Mammary epithelial cell (primary cell): ENCODE data around the gene ST14.

Experiments used
- CTCF ChIP-seq, 2 donors: IDR thresholded peaks in 1 of 2; conservative IDR thresholded peaks in 1 of 2; 2 replicates each; pipeline ENCODE4 v1.5.1; 2011 to 2012; ENCODE audit warnings: inconsistent platforms in 2 of 2, low read length in 2 of 2, mild to moderate bottlenecking in 2 of 2, control low read depth in 1 of 2, low read depth in 1 of 2; ENCODE audit not compliant: insufficient read depth in 1 of 2; ENCODE audit errors: extremely low read depth in 1 of 2
- EZH2 ChIP-seq: IDR thresholded peaks from 2 replicates; pipeline ENCODE4 v1.6.1; 2012; ENCODE audit warnings: low read length, inconsistent platforms, borderline replicate concordance

DNA sequence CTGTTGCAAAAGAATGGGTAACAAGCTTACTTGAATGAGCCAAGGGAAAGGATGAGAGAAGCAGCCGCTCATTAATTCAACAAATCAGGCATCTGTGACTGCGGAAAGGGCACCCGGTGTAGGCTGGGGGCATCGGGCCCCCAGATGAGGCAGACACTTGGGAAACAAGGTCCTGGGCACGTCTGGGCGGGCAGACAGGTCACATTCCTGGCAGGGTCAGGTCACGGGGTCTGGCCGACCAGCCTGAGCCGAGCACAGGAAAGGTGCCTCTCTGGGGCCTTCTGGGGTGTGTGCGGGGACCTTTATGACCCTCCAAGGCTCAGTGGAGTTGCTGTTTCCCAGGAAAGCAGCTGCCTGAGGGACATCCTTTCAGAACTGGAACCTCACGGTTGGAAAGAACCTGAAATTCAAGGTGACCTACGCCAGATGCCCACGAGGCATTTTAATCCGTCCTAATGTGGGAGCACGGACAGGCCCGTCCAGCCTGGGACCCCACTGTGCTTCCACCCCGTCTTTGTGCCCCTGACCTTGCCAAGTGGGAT, 57.1 kb downstream of the ST14 start:
- TF ChIP-seq CTCF (conservative IDR thresholded peaks at IDR 0.05 in 1 of 2, IDR thresholded peaks at IDR 0.05 in 1 of 2; ENCODE audit: extremely low read depth in 1 of 2, insufficient read depth in 1 of 2, low read depth in 1 of 2, low read length in 2 of 2) = no peak
- no peak for TF ChIP-seq EZH2
